Panc1 (cell line): ENCODE results near the gene TMEM130. TPM values are rescaled to one million over a fixed set of nuclear protein-coding genes. Genes with fewer than 3 reads are reported as not detected.

Source experiments
- ATAC-seq: fragments of 200-7000 bp; cut with Tn5 transposase; 2 replicates; pipeline ENCODE4 v1.9.1; 2020; ENCODE audit warnings: mild to moderate bottlenecking, moderate library complexity
- BruUV-seq: library from RNA; stranded (reverse); fragments of 400-500 nt; replicated peaks from 2 replicates; lab custom pipeline; 2021; lab: Mats Ljungman, UMichigan
- CTCF ChIA-PET: fragments of 300-600 bp; sonication (Branson Sonifier 250); formaldehyde crosslinking; loops from one replicate; lab custom pipeline; 2022; ENCODE audit warnings: antibody characterized with exemption; lab: Charles Lee
- POLR2A ChIA-PET: fragments of 300-600 bp; sonication (Branson Sonifier 250); formaldehyde crosslinking; loops from one replicate; lab custom pipeline; 2022; ENCODE audit warnings: antibody characterized with exemption; lab: Charles Lee
- DNase-seq: peaks from one replicate; pipeline ENCODE4 v3.0.0-alpha.2; 2010; ENCODE audit warnings: low read depth, low spot score
- H3K27ac ChIP-seq: 2 replicates; pipeline ENCODE4 v1.5.1; 2011; ENCODE audit warnings: mild to moderate bottlenecking, low read length, inconsistent platforms
- H3K27me3 ChIP-seq: fragments of 200-500 bp; sonication (Bioruptor generic); 2 replicates; pipeline ENCODE4 v1.6.0; 2014; ENCODE audit warnings: low read length, inconsistent platforms; ENCODE audit not compliant: control insufficient read depth, insufficient read depth
- H3K36me3 ChIP-seq: fragments of 200-500 bp; sonication (Bioruptor generic); 2 replicates; pipeline ENCODE4 v1.5.1; 2014; ENCODE audit warnings: inconsistent platforms, mild to moderate bottlenecking, low read length, moderate library complexity; ENCODE audit not compliant: control insufficient read depth, insufficient read depth
- H3K4me1 ChIP-seq: 2 replicates; pipeline ENCODE4 v1.5.1; 2011; ENCODE audit warnings: inconsistent platforms, mild to moderate bottlenecking, low read length, moderate library complexity; ENCODE audit not compliant: control insufficient read depth, insufficient read depth
- H3K4me3 ChIP-seq, 2 experiments: 2 replicates each; pipeline ENCODE4 v1.5.1; 2011 to 2012; ENCODE audit warnings: low read depth in 2 of 2, low read length in 2 of 2, mild to moderate bottlenecking in 2 of 2, inconsistent platforms in 1 of 2, moderate library complexity in 1 of 2
- H3K9me3 ChIP-seq: fragments of 200-500 bp; sonication (Bioruptor generic); 2 replicates; pipeline ENCODE4 v1.5.1; 2014; ENCODE audit warnings: low read depth, mild to moderate bottlenecking, inconsistent platforms, low read length, moderate library complexity; ENCODE audit not compliant: control insufficient read depth, insufficient read depth
- CTCF ChIP-seq: fragments of 450-650 bp; IDR thresholded peaks from 2 replicates; pipeline ENCODE4 v1.5.1; 2017; ENCODE audit warnings: mild to moderate bottlenecking
- POLR2AphosphoS5 ChIP-seq: IDR thresholded peaks from 2 replicates; pipeline ENCODE4 v1.6.1; 2012; ENCODE audit warnings: mild to moderate bottlenecking, low read depth, low read length, moderate library complexity
- REST ChIP-seq, 2 experiments: IDR thresholded peaks; 2 replicates each; pipeline ENCODE4 v1.6.1; 2011 to 2012; ENCODE audit warnings: low read depth in 2 of 2, control low read depth in 1 of 2, low read length in 1 of 2, mild to moderate bottlenecking in 1 of 2, moderate library complexity in 1 of 2; ENCODE audit not compliant: insufficient read depth in 1 of 2
- SIN3A ChIP-seq: IDR thresholded peaks from 2 replicates; pipeline ENCODE4 v1.6.1; 2012; ENCODE audit warnings: low read depth, mild to moderate bottlenecking, low read length, moderate library complexity, borderline replicate concordance; ENCODE audit not compliant: insufficient read depth
- TCF7L2 ChIP-seq: IDR thresholded peaks from 2 replicates; pipeline ENCODE4 v1.6.1; 2011; ENCODE audit warnings: mild to moderate bottlenecking, low read depth, low read length, inconsistent platforms
- in situ Hi-C: cut with HindIII; loops from 2 replicates; pipeline ENCODE4 v1.10.0; 2016; ENCODE audit warnings: low sequenced_read_pairs, low pct_unique_long_range_greater_than_20kb
- intact Hi-C: fragments of 100-400 bp; cut with micrococcal nuclease; formaldehyde crosslinking; loops from one replicate; pipeline ENCODE4 v1.10.0; 2022; ENCODE audit not compliant: unreplicated experiment
- total RNA-seq: library from RNA; stranded (reverse); gene quantifications from one replicate; pipeline ENCODE4 v1.2.1, GENCODE V29; 2021; ENCODE audit not compliant: unreplicated experiment

TMEM130 gene
- total RNA-seq, 1 experiment from 2014 or later = 0.41 TPM

GRCh38 chr7:98872328-98872924, 2.6 kb upstream of the TMEM130 start:
- Histone ChIP-seq H3K4me3 (no peak overlapping the region), H3K27me3 (peaks cover 7% of the 10 kb centered on the region), H3K9me3 (no peaks in the 10 kb centered on the region), H3K4me1 (no peaks in the 10 kb centered on the region), H3K27ac (no peak overlapping the region), H3K36me3 (no peaks in the 10 kb centered on the region)
- ATAC-seq (0 out of 2 replicates have a peak, but pooled peaks have one; percentile 25), DNase-seq (no peak)
- BruUV-seq = no TSS peak
- in situ Hi-C loops (no loop called here), intact Hi-C loops (no loop called here)
- ChIA-PET POLR2A (no interaction called here), CTCF (interaction anchor here (0.6 kb wide), 1 partner anchor 185 kb away, joined by 3 read pairs; no protein-coding TSS in a partner anchor)
- TF ChIP-seq REST (IDR thresholded peaks at IDR 0.05; ENCODE audit: insufficient read depth in 1 of 2, low read depth in 2 of 2, low read length in 1 of 2) = no peak
- peak; percentile 79 for TF ChIP-seq CTCF

GRCh38 chr7:98870807-98871491, 1.1 kb upstream of the TMEM130 start:
- CTCF ChIA-PET = interaction anchor here (1.0 kb wide), 1 partner anchor 24 kb away, joined by 3 read pairs; no protein-coding TSS in a partner anchor
- H3K4me1 ChIP-seq = no peaks in the 10 kb centered on the region
- BruUV-seq = no TSS peak
- POLR2A ChIA-PET = no interaction called here
- peaks cover 7% of the 10 kb centered on the region for H3K27me3 ChIP-seq
- in situ Hi-C loops = no loop called here
- H3K4me3 ChIP-seq = no peak overlapping the region
- intact Hi-C loops = no loop called here
- no peak overlapping the region for H3K27ac ChIP-seq
- ATAC-seq = peak; percentile 15; the same call in 1 of the 2 replicates
- no peaks in the 10 kb centered on the region for H3K9me3 ChIP-seq
- TF ChIP-seq REST (IDR thresholded peaks at IDR 0.05; ENCODE audit: insufficient read depth in 1 of 2, low read depth in 2 of 2, low read length in 1 of 2) (no peak), SIN3A (no peak), TCF7L2 (no peak), CTCF (no peak), POLR2AphosphoS5 (no peak)
- H3K36me3 ChIP-seq = no peaks in the 10 kb centered on the region
- DNase-seq = no peak
